Islet of Langerhans (tissue), 1 donor: ENCODE measurements around the gene GPR25.

Experiments used
- FAIRE-seq: peaks from one replicate; lab custom pipeline; 2011; peaks lifted over from hg19 to GRCh38; lab: Jason Lieb, UNC

GPR25 gene

DNA sequence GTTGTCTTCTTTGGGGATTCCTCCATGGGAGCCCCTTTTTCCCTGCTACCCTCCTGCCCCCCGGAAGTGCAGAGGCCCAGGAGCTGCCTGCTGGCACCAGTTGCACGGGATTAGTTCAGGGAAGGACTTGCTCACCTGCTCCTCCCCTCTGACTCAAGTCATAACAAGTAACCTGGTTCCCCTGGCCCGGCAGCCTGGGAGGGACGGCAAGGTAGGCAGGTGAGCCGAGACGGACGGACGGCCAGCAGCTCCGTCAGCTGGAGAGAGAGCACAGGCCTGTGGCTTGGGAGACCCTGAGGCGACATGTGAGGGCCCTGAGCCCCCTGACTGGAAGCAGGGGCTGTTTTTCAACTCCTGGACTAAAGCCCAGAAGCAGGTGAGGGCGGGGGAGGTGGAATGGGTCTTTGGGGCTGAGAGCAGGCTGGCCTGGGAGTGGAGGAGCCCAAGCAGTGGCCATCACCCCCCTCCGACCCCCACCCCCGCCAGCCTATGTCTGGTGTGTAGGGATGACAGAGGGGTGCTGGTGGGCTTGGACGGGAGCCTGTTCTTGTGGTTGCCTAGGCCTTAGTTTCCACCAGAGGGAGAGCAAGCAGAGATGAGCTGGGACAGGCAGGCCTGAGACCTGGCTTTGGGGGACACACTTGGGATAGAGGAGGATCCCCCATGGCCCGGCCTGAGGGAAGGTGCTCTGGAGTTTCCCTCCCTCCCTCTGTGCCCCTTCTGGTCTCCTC is 22.1 kb downstream of the GPR25 start, which contains the start of gene INAVA:
TSS of gene INAVA (plus strand) at position 189 of the 731 bp plus-strand sequence. CDS start 3,501 bp downstream, outside the sequence.
- FAIRE-seq, result no peak

DNA sequence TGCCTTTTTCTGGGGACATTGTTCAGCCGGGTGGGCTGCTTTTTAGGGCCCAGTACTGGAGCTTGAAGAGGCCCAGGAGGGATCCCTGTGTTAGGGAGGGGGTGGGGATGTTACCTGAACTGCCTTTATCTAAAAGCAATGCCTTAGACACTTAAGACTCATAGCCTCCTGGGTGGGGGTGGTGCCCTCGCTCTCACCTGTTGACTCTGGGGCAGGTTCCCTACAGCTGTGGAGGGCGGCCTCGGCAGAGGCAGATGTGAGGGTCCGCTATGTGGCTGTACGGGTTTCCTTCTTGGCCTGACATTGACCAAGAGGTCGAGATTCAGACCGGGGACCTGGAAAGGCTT is 22.6 kb downstream of the GPR25 start:
- FAIRE-seq, result no peak

DNA sequence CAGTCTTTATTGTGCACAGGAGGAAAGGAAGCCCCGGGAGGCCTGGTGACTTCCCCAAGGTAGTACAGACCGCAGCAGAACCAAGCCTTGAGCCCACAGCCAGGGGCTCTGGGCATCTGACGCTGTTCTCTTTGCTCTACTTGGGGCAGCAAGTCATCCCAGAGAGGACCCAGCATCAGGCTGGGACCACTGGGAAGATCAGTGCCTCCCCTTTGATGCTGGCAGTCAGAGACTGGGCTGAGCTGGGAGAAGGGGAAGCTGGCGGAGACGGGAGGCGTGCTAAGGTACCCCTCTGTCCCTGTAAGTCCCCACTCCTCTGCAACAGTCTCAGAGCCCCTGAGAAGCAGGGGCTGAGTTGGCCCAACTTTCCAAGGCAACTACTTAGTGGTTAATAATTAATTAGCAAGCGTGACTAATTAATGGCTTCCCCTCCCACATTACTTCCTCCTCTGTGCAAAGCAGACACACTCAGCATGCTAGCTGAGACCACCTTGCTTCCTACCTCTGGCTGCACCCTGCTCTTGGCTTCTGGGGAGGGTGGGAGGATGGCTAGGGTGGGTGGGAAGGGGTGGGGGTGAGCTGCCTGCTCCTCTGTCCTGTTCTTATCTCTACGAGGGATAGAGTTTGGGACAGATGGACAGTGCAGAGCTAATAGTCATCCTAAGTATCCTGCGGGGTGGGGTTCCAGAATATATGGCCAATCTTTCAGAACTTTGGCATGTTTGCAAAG is 23.2 kb downstream of the GPR25 start:
- no peak for FAIRE-seq

- no peak for FAIRE-seq
These were observed 23.9 kb downstream of the GPR25 start for GRCh38 chr1:200896531-200897196.

DNA sequence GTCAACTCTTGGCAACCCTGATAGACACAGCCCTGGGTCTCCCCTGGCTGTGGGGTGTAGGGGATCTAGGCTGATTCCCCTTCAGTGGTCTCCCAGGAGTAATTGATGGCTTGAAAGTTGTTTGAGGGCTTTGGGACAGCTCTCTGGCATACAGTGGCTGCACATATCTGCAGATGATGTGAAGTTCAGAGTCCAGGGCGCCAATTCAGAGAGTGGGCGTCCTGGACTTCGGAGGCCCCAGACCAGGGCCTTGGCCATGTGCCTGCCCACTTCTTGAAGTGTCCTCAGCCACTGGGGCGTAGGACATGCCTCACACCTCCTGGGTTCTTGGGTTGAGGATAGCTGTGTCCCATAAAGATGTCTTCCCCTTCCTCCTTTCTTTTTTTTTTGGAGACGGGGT is 24.5 kb downstream of the GPR25 start:
- FAIRE-seq, result no peak

GRCh38 chr1:200899015-200899386 is 26.2 kb downstream of the GPR25 start:
- no peak for FAIRE-seq

GRCh38 chr1:200899451-200899915 is 26.7 kb downstream of the GPR25 start:
- no peak for FAIRE-seq

DNA sequence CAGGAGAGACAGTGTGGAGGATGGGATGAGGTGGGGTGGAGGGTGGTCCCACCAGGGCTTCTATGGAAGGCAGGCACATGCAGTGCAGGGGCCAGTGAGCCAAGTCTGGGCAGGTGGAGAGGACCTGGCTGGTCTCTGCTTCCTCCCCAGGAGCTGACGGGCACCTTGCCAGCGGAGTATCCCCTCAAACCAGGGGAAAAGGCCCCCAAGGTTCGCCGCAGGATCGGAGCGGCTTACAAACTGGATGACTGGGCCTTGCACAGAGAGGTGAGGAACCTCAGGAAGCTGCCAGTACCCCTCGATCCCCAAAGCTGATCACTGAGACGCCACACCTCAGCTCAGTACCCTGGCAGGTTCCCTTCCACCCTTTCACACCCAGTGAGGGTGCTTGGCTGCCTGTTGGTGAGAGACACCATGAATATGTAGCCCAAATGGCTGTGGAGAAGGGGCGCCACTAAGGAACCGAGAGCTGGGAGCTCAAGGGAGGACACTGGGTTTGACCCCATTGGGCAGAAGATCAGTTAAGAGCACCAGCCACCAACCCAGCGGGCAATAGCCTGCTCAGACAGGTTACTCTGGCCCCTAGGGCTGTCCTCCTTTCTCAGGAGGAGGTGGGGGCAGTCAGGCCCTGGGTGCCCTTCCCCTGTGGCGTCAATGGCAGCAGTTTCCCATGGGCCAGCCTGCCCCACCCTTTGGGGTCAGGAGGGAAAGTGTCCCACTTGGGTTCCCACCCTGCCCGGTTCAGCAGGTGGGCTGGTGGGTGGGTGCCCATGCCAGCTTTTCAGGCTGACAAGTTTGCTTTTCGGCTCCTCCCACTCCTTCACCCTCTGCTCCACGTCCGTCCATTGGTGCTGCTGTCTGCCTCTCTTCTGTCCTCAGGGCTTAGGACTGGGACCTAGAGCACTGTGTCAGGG is 27.4 kb downstream of the GPR25 start:
- FAIRE-seq, result no peak

GRCh38 chr1:200900877-200901276 is 28.1 kb downstream of the GPR25 start:
- no peak for FAIRE-seq

DNA sequence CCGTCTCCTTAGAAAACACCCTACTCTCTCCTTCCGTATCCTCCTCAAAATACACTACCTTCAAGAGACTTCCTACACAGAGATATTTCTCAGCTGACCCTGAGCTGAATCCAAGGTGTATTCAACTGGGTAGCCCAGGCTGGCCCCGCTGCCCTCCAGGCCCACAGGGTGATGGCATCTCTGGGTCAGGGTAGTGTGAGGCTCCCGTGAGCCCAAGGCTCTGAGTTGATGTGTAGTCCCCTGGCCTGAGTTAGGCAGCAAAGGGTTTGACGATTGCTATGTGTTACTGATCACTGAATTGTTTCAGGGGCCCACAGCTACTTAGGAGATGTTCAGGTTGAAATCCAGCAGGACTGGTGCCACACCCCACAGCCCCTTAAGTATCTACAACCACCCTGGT is 28.6 kb downstream of the GPR25 start:
- FAIRE-seq, result no peak

GRCh38 chr1:200901796-200902444 is 29.1 kb downstream of the GPR25 start:
- no peak for FAIRE-seq

- FAIRE-seq, result no peak
These were observed 31.0 kb downstream of the GPR25 start for GRCh38 chr1:200903793-200904192.

- no peak for FAIRE-seq
These were observed 32.0 kb downstream of the GPR25 start for GRCh38 chr1:200904772-200905171.

- FAIRE-seq, result no peak
These were observed 32.8 kb downstream of the GPR25 start for GRCh38 chr1:200905411-200906052.

DNA sequence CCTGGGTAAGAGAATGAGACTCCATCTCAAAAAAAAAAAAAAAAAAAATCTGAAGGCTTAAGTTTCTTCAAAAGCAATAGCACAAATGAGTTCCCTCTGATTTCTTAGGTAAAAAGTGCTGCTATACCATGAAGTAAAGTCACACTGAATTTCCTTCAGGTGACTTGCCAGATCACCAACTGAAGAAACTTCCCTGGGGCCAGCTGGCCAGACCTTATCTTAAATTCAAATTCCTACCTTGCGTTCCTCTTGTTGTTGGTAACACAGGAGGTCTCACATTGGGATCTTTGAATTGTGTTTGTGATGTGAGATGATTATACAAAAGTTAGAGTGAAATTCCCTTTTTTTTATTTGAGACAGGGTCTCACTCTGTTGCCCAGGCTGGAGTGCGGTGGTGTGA is 33.7 kb downstream of the GPR25 start:
- no peak for FAIRE-seq

GRCh38 chr1:200907611-200908097 is 34.9 kb downstream of the GPR25 start:
- no peak for FAIRE-seq

- FAIRE-seq, result no peak
These were observed 35.5 kb downstream of the GPR25 start for GRCh38 chr1:200908191-200908868.

GRCh38 chr1:200909071-200909470 is 36.3 kb downstream of the GPR25 start:
- FAIRE-seq, result no peak

DNA sequence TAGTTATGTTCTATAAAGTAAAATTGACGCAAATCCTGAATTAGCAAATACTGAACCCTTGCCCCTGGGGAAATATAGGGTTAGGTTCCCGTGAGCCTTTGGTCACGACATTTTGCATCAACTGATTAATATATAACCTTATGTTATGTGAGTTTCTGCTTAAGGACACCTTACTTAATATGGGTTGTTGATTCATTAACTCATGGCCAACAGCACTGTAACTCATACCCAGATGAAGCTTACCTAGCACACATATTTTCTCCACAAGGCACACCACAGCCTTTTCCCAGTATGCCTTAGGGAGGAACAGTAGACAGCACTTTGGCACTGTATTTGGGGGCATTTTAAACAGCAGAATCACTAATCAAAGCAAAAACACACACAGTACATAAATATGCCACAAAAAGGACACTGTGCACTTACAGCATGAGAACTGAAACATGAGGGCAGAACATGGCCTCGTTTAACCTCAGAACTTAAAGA is 37.0 kb downstream of the GPR25 start:
- FAIRE-seq, result no peak

DNA sequence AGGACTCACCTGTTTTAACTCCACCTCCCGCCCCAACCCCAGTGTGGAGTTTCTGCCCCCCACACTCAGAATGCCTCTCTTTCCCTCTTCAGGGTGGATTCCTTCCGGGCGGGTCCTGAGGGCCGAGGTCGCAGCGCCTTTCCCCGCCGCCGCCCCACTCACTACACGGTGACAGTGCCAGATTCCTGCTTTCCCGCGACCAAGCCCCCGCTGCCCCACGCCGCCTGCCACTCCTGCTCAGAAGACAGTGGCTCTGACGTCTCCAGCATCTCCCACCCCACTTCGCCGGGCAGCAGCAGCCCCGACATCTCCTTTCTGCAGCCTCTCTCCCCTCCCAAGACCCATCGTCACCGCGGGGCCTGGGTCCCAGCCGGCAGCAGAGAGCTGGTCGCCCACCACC is 38.6 kb downstream of the GPR25 start:
- no peak for FAIRE-seq
